NCI-H1930 (cell line): ENCODE data around the gene FOXG1.

Experiments
- DNase-seq, 2 experiments: peaks; one replicate each; lab custom pipeline; 2025; lab: John Stamatoyannopoulos, UW

Gene FOXG1

DNA sequence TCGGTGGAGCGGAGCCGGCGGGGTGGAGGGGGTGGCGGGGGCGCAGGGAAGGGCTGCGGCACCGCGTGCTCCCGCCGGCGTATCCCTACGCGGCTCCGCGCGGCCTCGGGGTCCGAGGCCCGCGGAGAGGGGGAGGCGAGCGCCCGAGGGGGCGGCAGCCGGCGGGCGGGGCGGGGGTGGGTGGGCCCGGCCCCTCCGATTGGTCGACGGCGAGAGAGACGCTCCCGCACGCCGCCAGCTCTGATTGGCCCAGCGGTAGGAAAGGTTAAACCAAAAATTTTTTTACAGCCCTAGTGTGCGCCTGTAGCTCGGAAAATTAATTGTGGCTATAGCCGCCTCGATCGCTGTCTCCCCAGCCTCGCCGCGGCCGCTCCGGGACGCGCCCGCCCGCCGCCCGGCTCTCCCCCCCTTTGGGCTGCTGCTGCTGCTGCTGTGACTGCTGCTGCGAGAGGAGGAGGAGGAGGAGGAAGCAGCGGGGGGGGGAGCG lies at the start of gene FOXG1:
TSS of gene FOXG1 (plus strand) at position 319 of the 487 bp plus-strand sequence. CDS start 493 bp downstream, outside the sequence.
- no peak for DNase-seq

DNA sequence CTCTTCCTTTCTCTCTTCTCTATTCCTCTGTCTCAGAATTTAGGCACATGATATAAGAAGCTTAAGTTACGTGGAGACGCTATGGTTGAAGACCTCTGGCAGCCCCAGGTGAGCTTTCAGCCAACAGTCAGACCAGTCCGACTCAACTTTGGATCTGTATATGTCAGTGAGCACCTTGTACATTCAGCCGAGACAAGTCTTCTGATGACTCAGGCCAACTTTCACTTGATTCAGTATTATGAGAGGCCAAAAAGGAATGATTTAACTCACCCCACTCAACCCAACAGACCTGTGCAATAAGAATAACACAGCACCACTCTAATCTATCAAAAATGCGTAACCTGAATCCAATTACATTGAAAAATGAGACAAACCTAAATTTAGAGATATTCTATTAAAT lies 47.5 kb upstream of the FOXG1 start:
- no peak for DNase-seq

DNA sequence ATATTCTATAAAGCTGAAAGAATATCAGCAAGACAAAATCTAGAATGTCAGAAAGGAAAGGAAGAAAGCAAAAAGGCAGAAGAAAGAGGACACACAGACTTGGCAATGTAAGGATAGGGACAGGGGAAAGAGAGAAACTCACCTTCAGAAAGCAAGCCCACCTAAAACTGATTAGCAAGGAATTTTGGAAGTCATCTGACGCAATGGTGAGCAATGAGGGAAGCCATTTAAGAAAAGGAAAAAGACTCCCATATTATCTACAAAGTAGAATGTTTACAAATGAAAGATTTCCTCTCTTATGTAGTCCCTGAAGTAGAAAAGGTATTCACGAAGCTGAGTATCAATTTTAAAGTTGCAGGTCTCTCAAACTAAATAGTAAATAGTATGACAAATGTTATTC lies 35.2 kb upstream of the FOXG1 start:
- DNase-seq: no peak

GRCh38 chr14:28742171-28742846 lies 24.3 kb upstream of the FOXG1 start:
- DNase-seq: no peak

DNA sequence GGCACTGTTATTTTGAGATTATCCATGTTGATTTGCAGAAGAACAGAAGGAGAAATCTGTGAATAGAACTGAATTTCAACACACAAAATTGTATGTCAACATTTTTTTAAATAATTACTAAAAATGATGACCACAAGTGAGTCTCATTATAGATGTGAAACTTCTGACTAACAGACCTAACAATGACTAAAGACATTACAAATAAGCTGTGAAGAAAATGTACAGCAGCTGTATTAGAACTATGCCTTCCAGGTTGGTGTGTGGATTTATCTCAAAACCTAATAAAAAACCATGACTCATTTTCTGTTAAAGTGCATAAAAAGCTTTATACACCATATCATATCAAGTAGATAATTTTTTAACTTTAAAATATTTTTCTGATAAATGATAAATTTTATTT lies 22.5 kb upstream of the FOXG1 start:
- DNase-seq: no peak

DNA sequence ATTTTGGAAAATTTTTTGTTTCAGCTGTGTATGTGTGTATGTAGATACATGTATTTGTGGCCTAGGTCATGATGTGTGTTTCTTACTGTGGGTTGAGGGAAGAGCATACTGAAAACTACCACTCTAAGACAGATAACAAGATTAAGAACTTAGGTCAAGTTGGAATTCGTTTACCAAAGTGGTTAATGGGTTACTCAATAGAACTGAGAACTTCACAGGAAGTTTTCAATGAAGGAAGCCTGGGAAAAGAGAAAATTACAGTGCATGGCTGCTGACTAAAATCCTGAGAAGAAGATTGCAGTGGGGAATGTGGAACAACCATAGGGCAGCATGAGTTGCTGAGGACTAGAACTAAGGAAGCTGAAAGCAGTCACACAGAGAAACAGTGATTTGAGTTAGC lies 21.4 kb upstream of the FOXG1 start:
- DNase-seq: no peak

DNA sequence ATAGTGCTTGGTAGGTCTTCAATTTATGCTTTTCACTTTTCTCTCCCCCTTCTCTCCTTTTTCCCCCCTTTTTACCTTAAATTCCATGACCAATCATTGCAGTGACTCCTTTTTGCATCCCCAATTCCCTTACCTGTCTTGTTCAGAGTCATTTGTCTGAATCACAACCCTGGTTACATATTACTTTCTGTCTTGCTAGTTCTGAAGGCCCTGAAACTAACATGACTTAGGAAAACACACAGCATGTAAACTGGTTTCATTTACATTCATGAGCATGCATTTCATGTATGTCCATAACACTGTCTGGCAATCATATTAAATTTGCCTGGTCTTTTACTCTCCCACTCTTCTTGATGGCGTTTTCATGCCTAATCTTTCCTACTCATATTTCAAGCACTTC lies 20.3 kb upstream of the FOXG1 start:
- no peak for DNase-seq

DNA sequence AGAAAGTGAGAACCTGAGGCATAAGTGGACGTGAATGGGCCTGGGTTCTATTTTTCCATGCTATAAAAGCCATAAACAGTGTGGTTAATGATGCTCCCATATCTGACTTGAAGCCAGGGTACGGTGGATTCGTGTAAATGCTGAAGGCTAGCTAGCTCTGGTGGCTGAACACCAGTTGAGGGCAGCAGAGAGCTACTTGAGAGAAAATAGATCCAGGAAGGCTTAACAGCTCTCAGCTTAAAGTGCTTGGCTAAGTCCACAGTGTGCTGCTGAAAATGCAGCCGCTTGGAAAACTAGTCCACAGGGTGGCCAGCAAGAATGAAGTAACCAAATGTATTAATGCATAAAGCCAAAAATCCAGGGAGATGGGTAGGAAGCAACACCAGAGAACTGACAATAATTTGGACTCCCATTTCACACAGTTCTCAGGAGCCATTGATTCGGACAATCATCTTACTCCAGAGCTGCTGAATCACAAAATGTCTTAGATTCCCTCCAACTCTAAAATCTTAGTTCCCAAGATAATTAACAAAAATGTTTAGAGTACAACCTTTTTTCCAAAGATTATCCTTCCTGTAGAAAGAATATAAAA lies 15.0 kb upstream of the FOXG1 start:
- DNase-seq: peak; percentile 22 to 52

- DNase-seq: peak; percentile 12 to 32
Measured at GRCh38 chr14:28754209-28754985, 12.2 kb upstream of the FOXG1 start.

DNA sequence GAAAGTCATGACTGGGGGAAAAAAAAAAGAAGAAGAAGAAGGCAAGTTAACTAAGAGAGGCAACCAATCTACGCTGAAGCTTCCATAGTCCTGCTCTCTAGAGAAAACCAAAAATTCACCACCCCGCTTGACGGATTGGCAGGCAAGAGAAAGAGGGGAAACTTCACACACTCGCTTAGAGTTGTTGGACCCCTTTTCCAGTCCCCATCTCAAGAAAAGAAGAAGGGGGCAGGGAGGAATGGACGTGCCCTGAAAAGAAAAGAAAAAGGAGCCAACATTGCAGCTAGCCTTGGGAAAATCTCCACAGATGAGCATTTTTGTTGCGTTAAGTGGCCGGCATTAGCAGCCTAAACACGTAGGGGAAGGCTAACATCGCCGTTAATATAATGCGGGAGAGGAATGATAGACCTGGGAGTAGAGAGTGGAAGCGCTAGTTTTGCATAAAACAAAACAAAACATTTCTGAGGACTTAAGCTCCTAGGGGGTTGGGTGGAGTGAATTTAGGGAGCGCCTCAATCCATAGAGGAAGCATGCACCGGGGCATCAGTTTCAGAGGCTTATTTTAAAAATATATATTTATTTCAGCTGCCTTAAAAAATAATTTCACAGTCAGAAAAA lies 11.3 kb upstream of the FOXG1 start:
- DNase-seq: no peak

DNA sequence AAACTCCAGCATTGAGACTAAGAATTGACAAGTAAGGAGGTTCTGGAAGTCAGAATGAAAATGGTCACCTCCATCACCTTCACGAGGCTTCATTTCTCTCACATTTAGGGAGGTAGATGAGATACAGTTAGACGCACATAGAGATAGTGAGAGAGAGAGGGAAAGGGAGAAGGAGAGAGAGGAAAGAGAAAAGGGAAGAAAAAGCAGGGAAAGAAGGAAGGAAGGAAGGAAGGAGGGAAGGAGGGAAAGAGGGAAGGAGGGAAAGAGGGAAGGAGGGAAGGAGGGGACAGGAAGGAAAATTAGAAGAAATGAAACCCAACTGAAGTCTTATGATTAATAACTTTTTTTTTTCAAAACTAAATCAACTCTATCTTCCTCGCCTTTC lies 10.7 kb upstream of the FOXG1 start:
- DNase-seq: no peak

GRCh38 chr14:28756269-28756883 lies 10.2 kb upstream of the FOXG1 start:
- DNase-seq: no peak

GRCh38 chr14:28756884-28757570 lies 9.6 kb upstream of the FOXG1 start:
- no peak for DNase-seq

- no peak for DNase-seq
Measured at GRCh38 chr14:28757786-28758185, 8.8 kb upstream of the FOXG1 start.

GRCh38 chr14:28758253-28758884 lies 8.2 kb upstream of the FOXG1 start:
- DNase-seq: no peak

DNA sequence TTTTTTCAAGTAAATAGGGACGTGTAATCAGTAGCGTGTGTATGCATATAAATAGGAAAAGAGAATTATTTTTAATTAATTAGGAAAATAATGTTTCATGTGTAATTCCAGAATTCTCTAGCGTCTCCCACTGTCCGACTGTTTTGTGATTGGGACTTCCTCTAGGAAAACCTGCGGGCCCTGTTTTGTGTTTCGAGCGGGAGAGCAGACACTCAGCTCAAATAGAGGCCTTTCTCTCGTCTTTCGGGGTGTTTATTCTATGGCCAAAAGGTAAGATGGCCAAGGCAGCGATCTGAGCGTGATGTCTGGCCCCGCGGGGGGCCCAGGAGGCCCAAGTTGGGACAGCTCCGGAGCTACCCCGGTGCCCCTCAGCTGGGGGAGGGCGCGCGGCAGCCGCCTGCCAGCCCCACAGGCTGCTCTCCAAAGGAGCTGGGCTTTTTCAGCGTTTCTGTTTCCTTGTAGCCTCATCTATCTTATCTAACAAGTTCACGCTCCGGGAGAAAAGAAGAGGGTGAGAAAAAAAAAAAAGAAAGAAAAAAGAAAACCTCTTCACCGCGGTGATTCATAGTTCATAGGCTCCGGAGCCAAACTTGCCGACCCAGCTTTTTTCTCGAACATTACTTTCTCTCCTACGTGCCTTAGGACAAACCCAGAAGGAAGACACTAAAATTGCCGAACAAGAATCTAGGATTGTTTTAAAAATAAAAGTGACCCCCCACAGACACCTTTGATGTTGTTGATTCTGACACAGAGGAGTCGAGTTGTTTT lies 7.5 kb upstream of the FOXG1 start:
- DNase-seq: no peak

DNA sequence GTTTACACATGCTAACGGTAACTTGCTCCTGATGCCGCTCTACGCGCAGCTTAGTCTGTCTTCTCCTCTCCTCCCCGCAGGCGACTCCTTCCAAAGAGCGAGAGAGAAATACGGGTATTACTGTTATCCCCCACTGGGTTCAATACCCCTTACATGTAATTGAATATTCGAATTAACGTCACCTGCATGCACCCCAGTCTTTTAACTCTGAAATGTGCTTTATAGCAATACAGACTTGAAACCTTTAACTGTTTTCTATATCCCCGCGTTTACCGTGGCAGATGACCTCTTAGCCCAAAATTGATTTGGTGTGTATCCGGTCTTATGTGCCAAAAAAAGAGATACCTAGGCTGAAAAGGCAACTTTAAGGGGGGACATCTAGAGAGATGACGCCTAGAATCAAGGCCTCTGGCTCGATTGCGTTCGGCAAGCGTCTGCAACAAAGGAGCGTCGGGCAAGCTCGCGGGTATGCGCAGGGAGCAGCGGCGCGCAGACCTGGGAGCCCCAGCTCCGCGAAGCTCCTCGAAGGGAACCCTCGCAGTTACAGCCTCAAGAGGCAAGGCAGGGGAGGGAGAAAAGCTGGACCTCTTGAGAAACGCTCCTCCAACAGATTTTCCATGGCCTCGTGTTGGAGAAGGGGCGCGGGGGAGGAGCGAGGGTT lies 6.8 kb upstream of the FOXG1 start:
- DNase-seq: no peak

DNA sequence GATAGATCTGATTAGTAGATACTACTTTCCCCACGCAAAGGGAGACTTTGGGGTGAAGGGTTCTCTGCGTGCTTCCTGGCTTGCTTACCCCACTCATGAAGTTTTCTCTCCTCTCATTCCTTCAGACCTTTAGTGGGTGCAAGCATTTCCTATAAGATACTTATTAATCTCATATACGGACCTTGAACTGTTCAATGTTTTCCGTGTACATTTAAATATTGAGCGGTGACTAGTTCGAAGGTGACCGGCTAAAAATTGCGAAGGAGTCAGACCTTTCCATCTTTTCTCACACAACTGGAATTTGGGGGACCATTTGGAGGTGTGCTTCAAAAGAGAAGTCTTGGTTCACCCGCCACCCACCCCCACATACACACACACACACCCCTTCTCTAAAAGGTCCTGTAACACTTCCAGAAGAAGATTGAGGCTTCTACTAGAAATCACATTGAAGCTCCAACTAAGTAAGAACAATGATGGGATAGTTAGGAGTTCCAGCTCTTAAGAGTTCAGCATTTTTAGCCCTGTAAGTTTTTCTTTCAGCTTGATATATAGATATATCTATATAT lies 6.1 kb upstream of the FOXG1 start:
- no peak for DNase-seq
